Sigmoid colon (tissue), 7 donors: ENCODE results near the gene IFI27. TPM values are rescaled to one million over a fixed set of nuclear protein-coding genes. Genes with fewer than 3 reads are reported as not detected.
A peak's percentile ranks its signal among the peaks of the same experiment; 100 is the strongest.

Experiments used
- DNase-seq: peaks from one replicate; pipeline ENCODE4 v3.0.0-alpha.2; 2019
- H3K27ac ChIP-seq, 4 donors: fragments of 200-600 bp; sonication (generic); one replicate each; pipeline ENCODE4 v1.5.1; 2016 to 2019; ENCODE audit warnings: mild to moderate bottlenecking in 1 of 4
- H3K27me3 ChIP-seq, 3 donors: fragments of 200-600 bp; sonication (generic); one replicate each; pipeline ENCODE4 v1.5.1; 2019; ENCODE audit warnings: mild to moderate bottlenecking in 1 of 3
- H3K36me3 ChIP-seq, 4 donors: fragments of 200-600 bp; sonication (generic); one replicate each; pipeline ENCODE4 v1.5.1; 2016 to 2019
- H3K4me1 ChIP-seq, 4 donors: fragments of 200-600 bp; sonication (generic); one replicate each; pipeline ENCODE4 v1.5.1; 2017 to 2019
- H3K4me3 ChIP-seq, 4 donors: fragments of 200-600 bp; sonication (generic); one replicate each; pipeline ENCODE4 v1.5.1; 2017 to 2019; ENCODE audit warnings: mild to moderate bottlenecking in 2 of 4, moderate library complexity in 1 of 4
- H3K9me3 ChIP-seq, 4 donors: fragments of 200-600 bp in 3 of 4; sonication (generic) in 3 of 4; one replicate each; pipeline versions ENCODE4 v1.5.1 to v1.6.1; 2013 to 2019
- EP300 ChIP-seq, 4 donors: sonication (generic); formaldehyde crosslinking; IDR thresholded peaks; one replicate each; pipeline ENCODE4 v1.6.1; 2017; ENCODE audit warnings: antibody characterized with exemption in 4 of 4
- POLR2A ChIP-seq, 2 donors: fragments of 450-650 bp; IDR thresholded peaks; one replicate each; pipeline ENCODE4 v1.6.1; 2016; ENCODE audit warnings: antibody characterized with exemption in 2 of 2, mild to moderate bottlenecking in 2 of 2, moderate library complexity in 2 of 2
- POLR2AphosphoS5 ChIP-seq, 4 donors: sonication (generic); formaldehyde crosslinking; IDR thresholded peaks; one replicate each; pipeline ENCODE4 v1.6.1; 2017; ENCODE audit warnings: antibody characterized with exemption in 4 of 4
- WGBS, 2 donors: extraction: QIAGEN DNeasy Blood & Tissue Kit; methylation state at CpG; one replicate each; pipeline ENCODE4 v1.1.7; 2013; 5-methylcytosine and 5-hydroxymethylcytosine counted together
- intact Hi-C: fragments of 100-400 bp; cut with DNase I; formaldehyde crosslinking; loops from one replicate; pipeline ENCODE4 v1.15.1; 2023
- polyA plus RNA-seq, 3 donors: library from polyadenylated mRNA; stranded (reverse); fragments of 200-250 nt; gene quantifications; one replicate each; pipeline ENCODE4 v1.2.3, GENCODE V29; 2013
- total RNA-seq, 4 donors: library from RNA; depleted of rRNA; stranded (reverse); fragments of >200 nt; gene quantifications; one replicate each; pipeline ENCODE4 v1.1.0, GENCODE V29; 2016
- TF ChIP-seq, protein P1 (sequence below), 4 experiments: fragments of 450-650 bp in 3 of 4; fragments of 200-600 bp in 1 of 4; IDR thresholded peaks; one replicate each; pipeline ENCODE4 v1.5.1; 2016 to 2019; ENCODE audit warnings: antibody characterized with exemption in 4 of 4, mild to moderate bottlenecking in 3 of 4, moderate library complexity in 2 of 4
- donor health status: healthy with polysubstance abuse.
- donor health status: Bipolar disorder and iron deficiency.
- donor health status: healthy.

Gene IFI27
- total and polyA plus RNA-seq, 7 donors, result 25.2 to 3,562 (median 183) TPM

- Histone ChIP-seq H3K4me1 (peaks cover 0 to 11% (median 0%) of the 10 kb centered on the region in 4 donors), H3K27me3 (no peaks in the 10 kb centered on the region), H3K9me3 (no peaks in the 10 kb centered on the region), H3K27ac (peak overlapping the region in 3 of 4 donors; percentile 23 to 77 (median 30)), H3K4me3 (no peak overlapping the region), H3K36me3 (no peaks in the 10 kb centered on the region)
- peak; percentile 9 for DNase-seq
- no peak for TF ChIP-seq POLR2A (IDR thresholded peaks at IDR 0.05)
- no peak for TF ChIP-seq POLR2AphosphoS5 (IDR thresholded peaks at IDR 0.05)
- TF ChIP-seq EP300 (IDR thresholded peaks at IDR 0.05), result no peak
- TF ChIP-seq, protein P1, sequence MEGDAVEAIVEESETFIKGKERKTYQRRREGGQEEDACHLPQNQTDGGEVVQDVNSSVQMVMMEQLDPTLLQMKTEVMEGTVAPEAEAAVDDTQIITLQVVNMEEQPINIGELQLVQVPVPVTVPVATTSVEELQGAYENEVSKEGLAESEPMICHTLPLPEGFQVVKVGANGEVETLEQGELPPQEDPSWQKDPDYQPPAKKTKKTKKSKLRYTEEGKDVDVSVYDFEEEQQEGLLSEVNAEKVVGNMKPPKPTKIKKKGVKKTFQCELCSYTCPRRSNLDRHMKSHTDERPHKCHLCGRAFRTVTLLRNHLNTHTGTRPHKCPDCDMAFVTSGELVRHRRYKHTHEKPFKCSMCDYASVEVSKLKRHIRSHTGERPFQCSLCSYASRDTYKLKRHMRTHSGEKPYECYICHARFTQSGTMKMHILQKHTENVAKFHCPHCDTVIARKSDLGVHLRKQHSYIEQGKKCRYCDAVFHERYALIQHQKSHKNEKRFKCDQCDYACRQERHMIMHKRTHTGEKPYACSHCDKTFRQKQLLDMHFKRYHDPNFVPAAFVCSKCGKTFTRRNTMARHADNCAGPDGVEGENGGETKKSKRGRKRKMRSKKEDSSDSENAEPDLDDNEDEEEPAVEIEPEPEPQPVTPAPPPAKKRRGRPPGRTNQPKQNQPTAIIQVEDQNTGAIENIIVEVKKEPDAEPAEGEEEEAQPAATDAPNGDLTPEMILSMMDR (IDR thresholded peaks at IDR 0.05), result no peak
- intact Hi-C loops, result no loop called here
- 78 to 80% methylated on average over 5 of the region's 5 CpGs for WGBS, 2 donors
Measured at GRCh38 chr14:94113908-94114588, 3.5 kb downstream of the IFI27 start.

DNA sequence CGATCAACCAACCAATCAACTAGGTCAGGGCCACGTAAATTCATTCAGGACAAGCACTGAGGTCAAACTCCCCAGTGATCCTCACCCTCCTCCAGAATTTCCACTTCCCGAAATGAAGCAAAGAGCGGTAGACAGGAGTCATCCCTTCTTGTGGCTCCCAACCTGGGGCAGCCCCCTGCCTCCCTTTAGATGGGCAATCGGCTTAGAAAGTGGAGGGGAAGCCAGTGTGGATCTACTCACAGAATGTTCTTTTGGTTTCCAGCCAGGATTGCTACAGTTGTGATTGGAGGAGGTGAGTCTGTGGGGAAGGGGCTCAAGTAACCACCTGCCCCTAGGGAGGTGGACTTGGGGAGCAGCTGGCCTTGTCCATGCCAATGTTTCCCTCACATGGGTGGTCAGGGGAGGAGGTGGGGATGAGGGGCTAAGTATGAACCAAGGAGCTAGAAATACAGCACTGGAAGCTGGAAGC is 4.1 kb downstream of the IFI27 start:
- no peaks in the 10 kb centered on the region for H3K36me3 ChIP-seq
- peak overlapping the region; percentile 23 to 77 (median 36) for H3K27ac ChIP-seq
- H3K4me3 ChIP-seq, result no peak overlapping the region
- 80 to 85% methylated on average over 5 of the region's 5 CpGs for WGBS, 2 donors
- peak; percentile 51 for DNase-seq
- TF ChIP-seq EP300 (IDR thresholded peaks at IDR 0.05) (no peak), POLR2AphosphoS5 (IDR thresholded peaks at IDR 0.05) (no peak), POLR2A (IDR thresholded peaks at IDR 0.05) (no peak)
- TF ChIP-seq, protein P1 (IDR thresholded peaks at IDR 0.05), result no peak
- intact Hi-C loops, result no loop called here
- peaks cover 0 to 11% (median 0%) of the 10 kb centered on the region in 4 donors for H3K4me1 ChIP-seq
- no peaks in the 10 kb centered on the region for H3K27me3 ChIP-seq
- peaks cover 0 to 5% (median 1%) of the 10 kb centered on the region in 4 donors for H3K9me3 ChIP-seq

GRCh38 chr14:94115058-94115591 is 4.6 kb downstream of the IFI27 start:
- DNase-seq, result peak; percentile 43
- Histone ChIP-seq H3K9me3 (peaks cover 0 to 8% (median 4%) of the 10 kb centered on the region in 4 donors), H3K4me1 (peaks cover 0 to 6% (median 0%) of the 10 kb centered on the region in 4 donors), H3K27me3 (no peaks in the 10 kb centered on the region), H3K4me3 (no peak overlapping the region), H3K27ac (peak overlapping the region in 3 of 4 donors; percentile 30 to 77 (median 42)), H3K36me3 (no peaks in the 10 kb centered on the region)
- intact Hi-C loops, result no loop called here
- TF ChIP-seq POLR2A (IDR thresholded peaks at IDR 0.05) (no peak), POLR2AphosphoS5 (IDR thresholded peaks at IDR 0.05) (peak in 1 of 4 donors; percentile 26), EP300 (IDR thresholded peaks at IDR 0.05) (no peak)
- WGBS, 2 donors, result 16 to 45% methylated on average over 4 of the region's 4 CpGs

DNA sequence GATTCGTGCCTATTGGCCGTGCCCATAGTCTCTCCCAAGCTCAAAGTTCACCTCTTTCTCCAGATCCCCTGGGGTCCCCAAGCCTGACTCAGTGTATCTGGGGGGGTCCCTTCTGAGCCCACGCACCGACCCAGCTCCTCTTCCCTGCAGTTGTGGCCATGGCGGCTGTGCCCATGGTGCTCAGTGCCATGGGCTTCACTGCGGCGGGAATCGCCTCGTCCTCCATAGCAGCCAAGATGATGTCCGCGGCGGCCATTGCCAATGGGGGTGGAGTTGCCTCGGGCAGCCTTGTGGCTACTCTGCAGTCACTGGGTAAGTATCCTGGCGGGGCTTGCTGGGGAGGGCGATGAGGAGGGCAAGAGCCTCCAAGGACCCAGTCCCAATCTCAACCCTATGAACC is 5.1 kb downstream of the IFI27 start:
- peaks cover 0 to 8% (median 5%) of the 10 kb centered on the region in 4 donors for H3K9me3 ChIP-seq
- H3K4me1 ChIP-seq, result peaks cover 0 to under 1% (median 0%) of the 10 kb centered on the region in 4 donors
- H3K27ac ChIP-seq, result peak overlapping the region in 2 of 4 donors; percentile 25 to 77
- DNase-seq, result no peak
- no peaks in the 10 kb centered on the region for H3K27me3 ChIP-seq
- TF ChIP-seq POLR2AphosphoS5 (IDR thresholded peaks at IDR 0.05), result no peak
- TF ChIP-seq POLR2A (IDR thresholded peaks at IDR 0.05), result no peak
- TF ChIP-seq, protein P1 (IDR thresholded peaks at IDR 0.05), result no peak
- TF ChIP-seq EP300 (IDR thresholded peaks at IDR 0.05), result no peak
- 81 to 93% methylated on average over 15 of the region's 15 CpGs for WGBS, 2 donors
- H3K36me3 ChIP-seq, result no peaks in the 10 kb centered on the region
- no peak overlapping the region for H3K4me3 ChIP-seq
- intact Hi-C loops, result no loop called here

- intact Hi-C loops, result no loop called here
- no peaks in the 10 kb centered on the region for H3K36me3 ChIP-seq
- H3K4me3 ChIP-seq, result no peak overlapping the region
- H3K27me3 ChIP-seq, result no peaks in the 10 kb centered on the region
- H3K9me3 ChIP-seq, result peaks cover 0 to 8% (median 5%) of the 10 kb centered on the region in 4 donors
- H3K27ac ChIP-seq, result no peak overlapping the region
- 85 to 94% methylated on average over 10 of the region's 10 CpGs for WGBS, 2 donors
- no peaks in the 10 kb centered on the region for H3K4me1 ChIP-seq
- peak; percentile 48 for DNase-seq
- TF ChIP-seq, protein P1 (IDR thresholded peaks at IDR 0.05), result no peak
- TF ChIP-seq EP300 (IDR thresholded peaks at IDR 0.05), result no peak
- TF ChIP-seq POLR2AphosphoS5 (IDR thresholded peaks at IDR 0.05), result no peak
- TF ChIP-seq POLR2A (IDR thresholded peaks at IDR 0.05), result no peak
Measured at GRCh38 chr14:94116701-94117100, 6.2 kb downstream of the IFI27 start.
